OCI-LY1 (cell line): Measurements from ENCODE around the gene PRRG1.
"Not testable (repeated sequence)": the region's sequence is repeated elsewhere in the genome, so short reads cannot be mapped to it uniquely, and the experiment has no call there.

Source experiments
- H2AFZ ChIP-seq: fragments of 200-600 bp; sonication (generic), shearing (Covaris generic); 2 replicates; pipeline ENCODE4 v1.6.0; 2014; ENCODE audit warnings: antibody characterized with exemption, mild to moderate bottlenecking, low read length
- H3F3A ChIP-seq: fragments of 200-600 bp; sonication (generic), shearing (Covaris generic); 2 replicates; pipeline ENCODE4 v1.6.0; 2014; ENCODE audit warnings: mild to moderate bottlenecking, antibody characterized with exemption, low read length, moderate library complexity; ENCODE audit not compliant: insufficient read depth
- H3K27ac ChIP-seq: fragments of 200-600 bp; sonication (generic); 2 replicates; pipeline ENCODE4 v1.5.1; 2014; ENCODE audit warnings: low read length, mixed run types, mild to moderate bottlenecking, low read depth; ENCODE audit not compliant: poor library complexity, severe bottlenecking
- H3K27me3 ChIP-seq: fragments of 200-600 bp; sonication (generic); 2 replicates; pipeline ENCODE4 v1.6.0; 2014; ENCODE audit warnings: antibody characterized with exemption, mild to moderate bottlenecking, low read length, moderate library complexity; ENCODE audit not compliant: insufficient read depth
- H3K36me3 ChIP-seq: fragments of 200-600 bp; sonication (generic); 2 replicates; pipeline ENCODE4 v1.6.1; 2014; ENCODE audit warnings: mild to moderate bottlenecking, antibody characterized with exemption, low read length, moderate library complexity, mixed read lengths; ENCODE audit not compliant: insufficient read depth
- H3K4me1 ChIP-seq: fragments of 200-600 bp; sonication (generic); 2 replicates; pipeline ENCODE4 v1.5.1; 2014; ENCODE audit warnings: mild to moderate bottlenecking, low read length, moderate library complexity; ENCODE audit not compliant: insufficient read depth, severe bottlenecking
- H3K4me2 ChIP-seq: fragments of 200-600 bp; sonication (generic), shearing (Covaris generic); 2 replicates; pipeline ENCODE4 v1.6.1; 2014; ENCODE audit warnings: low read length
- H3K4me3 ChIP-seq: fragments of 200-600 bp; sonication (generic); 2 replicates; pipeline ENCODE4 v1.5.1; 2014; ENCODE audit warnings: low read length, low read depth, mild to moderate bottlenecking, mixed read lengths; ENCODE audit not compliant: poor library complexity, severe bottlenecking
- H3K79me2 ChIP-seq: fragments of 200-600 bp; shearing (Covaris generic); 2 replicates; pipeline ENCODE4 v1.6.1; 2016; ENCODE audit warnings: mixed run types, low read length, mixed read lengths; ENCODE audit not compliant: insufficient read depth
- H3K9ac ChIP-seq: fragments of 200-600 bp; sonication (generic), shearing (Covaris generic); 2 replicates; pipeline ENCODE4 v1.6.1; 2014; ENCODE audit warnings: mild to moderate bottlenecking, low read length, mixed read lengths
- H3K9me2 ChIP-seq: fragments of 200-600 bp; sonication (generic), shearing (Covaris generic); 2 replicates; pipeline ENCODE4 v1.6.1; 2014; ENCODE audit warnings: low read depth, mild to moderate bottlenecking, low read length, mixed read lengths
- H3K9me3 ChIP-seq: fragments of 200-600 bp; shearing (Covaris generic); 2 replicates; pipeline ENCODE4 v1.6.1; 2014; ENCODE audit warnings: low read length, mixed read lengths
- H4K20me1 ChIP-seq: fragments of 200-600 bp; sonication (generic), shearing (Covaris generic); 2 replicates; pipeline ENCODE4 v1.6.0; 2016; ENCODE audit warnings: mild to moderate bottlenecking, low read length; ENCODE audit not compliant: insufficient read depth
- CTCF ChIP-seq: fragments of 200-600 bp; sonication (generic), shearing (Covaris generic); IDR thresholded peaks from 2 replicates; pipeline ENCODE4 v1.5.1; 2017; ENCODE audit warnings: mild to moderate bottlenecking, antibody characterized with exemption, low read length, moderate library complexity, mixed read lengths
- EZH2 ChIP-seq: fragments of 200-600 bp; sonication (generic), shearing (Covaris generic); IDR thresholded peaks from 2 replicates; pipeline ENCODE4 v1.8.0; 2017; ENCODE audit warnings: borderline replicate concordance, mixed run types, mild to moderate bottlenecking, antibody characterized with exemption, low read length, moderate library complexity, mixed read lengths

PRRG1 gene

GRCh38 chrX:37491686-37492085 is 142.5 kb downstream of the PRRG1 start:
- Histone ChIP-seq H4K20me1 (no peaks in the 10 kb centered on the region), H3K4me1 (no peaks in the 10 kb centered on the region), H3K9ac (no peak overlapping the region), H3K9me2 (no peaks in the 10 kb centered on the region), H3K36me3 (no peaks in the 10 kb centered on the region), H3K4me2 (no peak overlapping the region), H3K27ac (no peak overlapping the region), H3K27me3 (no peaks in the 10 kb centered on the region), H3F3A (no peaks in the 10 kb centered on the region), H3K79me2 (no peaks in the 10 kb centered on the region), H3K9me3 (no peaks in the 10 kb centered on the region), H2AFZ (no peak overlapping the region), H3K4me3 (no peak overlapping the region)
- TF ChIP-seq CTCF (no peak), EZH2 (no peak)

GRCh38 chrX:37495760-37496159 is 146.6 kb downstream of the PRRG1 start:
- H3K4me2 ChIP-seq, H3K27me3 ChIP-seq, H3K27ac ChIP-seq, H3K9me3 ChIP-seq, H3K9ac ChIP-seq, H3K4me1 ChIP-seq, H4K20me1 ChIP-seq, H3K4me3 ChIP-seq, H3K36me3 ChIP-seq, H3F3A ChIP-seq, H3K79me2 ChIP-seq, H2AFZ ChIP-seq, H3K9me2 ChIP-seq: not testable (repeated sequence)
- TF ChIP-seq CTCF: peak; percentile 30; the same call in 1 of the 2 replicates

- not testable (repeated sequence) for H3K27me3 ChIP-seq, H3K79me2 ChIP-seq, H3K9ac ChIP-seq, H2AFZ ChIP-seq, H3K36me3 ChIP-seq, H3K4me2 ChIP-seq, H3K27ac ChIP-seq, H3K9me3 ChIP-seq, H3F3A ChIP-seq, H4K20me1 ChIP-seq, H3K9me2 ChIP-seq, H3K4me1 ChIP-seq, H3K4me3 ChIP-seq
Observed at GRCh38 chrX:37497126-37497525, 148.0 kb downstream of the PRRG1 start.

- not testable (repeated sequence) for H3K4me3 ChIP-seq, H3K4me1 ChIP-seq, H3K27ac ChIP-seq, H4K20me1 ChIP-seq, H3K36me3 ChIP-seq, H3K9ac ChIP-seq, H2AFZ ChIP-seq, H3K9me2 ChIP-seq, H3K9me3 ChIP-seq, H3K4me2 ChIP-seq, H3K27me3 ChIP-seq, H3F3A ChIP-seq, H3K79me2 ChIP-seq
Observed at GRCh38 chrX:37498323-37498722, 149.2 kb downstream of the PRRG1 start.

- H3K9ac ChIP-seq, H3K4me1 ChIP-seq, H3K4me2 ChIP-seq, H3K79me2 ChIP-seq, H3F3A ChIP-seq, H3K4me3 ChIP-seq, H3K27ac ChIP-seq, H4K20me1 ChIP-seq, H3K27me3 ChIP-seq, H3K9me3 ChIP-seq, H2AFZ ChIP-seq, H3K9me2 ChIP-seq, H3K36me3 ChIP-seq: not testable (repeated sequence)
Observed at GRCh38 chrX:37499649-37500048, 150.5 kb downstream of the PRRG1 start.
